T-helper 1 cell treated with Interleukin-12 subunit alpha and Interleukin-12 subunit beta and Interleukin-4 antibody, amounts not matched to agents 30 μg/mL and 1 μg/mL, for 36 hours (primary cell): ENCODE results near the gene BMP8B.
A peak's percentile ranks its signal among the peaks of the same experiment; 100 is the strongest.
"Not testable (repeated sequence)": the region's sequence is repeated elsewhere in the genome, so short reads cannot be mapped to it uniquely, and the experiment has no call there.

Experiments used
- H3K27ac Mint-ChIP-seq: one replicate; pipeline ENCODE4 v1.8.0; 2021; ENCODE audit warnings: mild to moderate bottlenecking, mixed read lengths
- H3K27me3 Mint-ChIP-seq: one replicate; pipeline ENCODE4 v1.8.0; 2021; ENCODE audit warnings: low read depth, mixed read lengths
- H3K36me3 Mint-ChIP-seq: one replicate; pipeline ENCODE4 v1.8.0; 2021; ENCODE audit warnings: low read depth, mixed read lengths
- H3K4me1 Mint-ChIP-seq: one replicate; pipeline ENCODE4 v1.8.0; 2021; ENCODE audit warnings: low read depth, mixed read lengths
- H3K4me3 Mint-ChIP-seq: one replicate; pipeline ENCODE4 v1.8.0; 2021; ENCODE audit warnings: mild to moderate bottlenecking, moderate library complexity, mixed read lengths
- H3K9me3 Mint-ChIP-seq: one replicate; pipeline ENCODE4 v1.8.0; 2021; ENCODE audit warnings: mixed read lengths

The BMP8B gene

GRCh38 chr1:39823450-39823849, 34.8 kb upstream of the BMP8B start:
- not testable (repeated sequence) for H3K36me3 Mint-ChIP-seq, H3K27ac Mint-ChIP-seq, H3K4me1 Mint-ChIP-seq, H3K9me3 Mint-ChIP-seq, H3K4me3 Mint-ChIP-seq, H3K27me3 Mint-ChIP-seq

GRCh38 chr1:39822146-39822545, 33.5 kb upstream of the BMP8B start:
- Mint-ChIP-seq H3K36me3 (no peaks in the 10 kb centered on the region), H3K27ac (no peak overlapping the region), H3K9me3 (no peaks in the 10 kb centered on the region), H3K27me3 (peaks cover 8% of the 10 kb centered on the region), H3K4me3 (no peak overlapping the region), H3K4me1 (peaks cover 5% of the 10 kb centered on the region)

DNA sequence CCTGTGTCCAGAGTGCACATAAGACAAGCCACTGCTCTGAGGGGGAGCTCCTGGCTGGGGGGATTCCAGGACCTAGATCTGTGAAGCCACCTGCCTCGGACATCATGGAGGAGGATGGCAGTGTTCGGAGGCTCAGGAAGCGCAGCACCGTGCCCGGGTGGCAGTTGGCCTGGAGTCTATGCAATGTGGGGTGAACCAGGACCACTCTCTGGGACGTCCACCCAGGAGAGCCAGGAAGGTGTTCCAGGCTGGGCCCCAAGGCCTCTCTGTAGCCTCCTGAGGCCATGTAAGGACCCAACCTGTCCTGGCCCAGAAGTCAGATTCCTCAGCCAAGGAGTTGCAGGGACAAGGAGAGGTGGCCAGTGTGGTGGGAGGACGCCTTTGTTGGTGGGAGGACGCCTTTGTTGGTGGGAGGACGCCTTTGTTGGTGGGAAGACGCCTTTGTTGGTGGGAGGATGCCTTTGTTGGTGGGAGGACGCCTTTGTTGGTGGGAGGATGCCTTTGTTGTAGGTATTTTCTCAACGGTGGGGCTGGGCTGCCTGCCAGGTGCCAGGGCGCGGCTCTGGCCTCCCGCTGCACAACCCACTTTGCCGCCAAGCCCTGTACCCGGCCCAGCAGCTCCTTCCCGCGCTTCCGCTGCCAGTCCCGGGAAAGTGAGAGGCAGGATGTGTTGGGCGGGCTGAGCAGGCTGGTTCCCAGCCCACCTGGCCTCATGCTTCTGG, 30.6 kb upstream of the BMP8B start:
- peaks cover 23% of the 10 kb centered on the region for H3K27me3 Mint-ChIP-seq
- H3K27ac Mint-ChIP-seq: no peak overlapping the region
- no peak overlapping the region for H3K4me3 Mint-ChIP-seq
- H3K36me3 Mint-ChIP-seq: no peaks in the 10 kb centered on the region
- peaks cover 7% of the 10 kb centered on the region for H3K4me1 Mint-ChIP-seq
- H3K9me3 Mint-ChIP-seq: no peaks in the 10 kb centered on the region

DNA sequence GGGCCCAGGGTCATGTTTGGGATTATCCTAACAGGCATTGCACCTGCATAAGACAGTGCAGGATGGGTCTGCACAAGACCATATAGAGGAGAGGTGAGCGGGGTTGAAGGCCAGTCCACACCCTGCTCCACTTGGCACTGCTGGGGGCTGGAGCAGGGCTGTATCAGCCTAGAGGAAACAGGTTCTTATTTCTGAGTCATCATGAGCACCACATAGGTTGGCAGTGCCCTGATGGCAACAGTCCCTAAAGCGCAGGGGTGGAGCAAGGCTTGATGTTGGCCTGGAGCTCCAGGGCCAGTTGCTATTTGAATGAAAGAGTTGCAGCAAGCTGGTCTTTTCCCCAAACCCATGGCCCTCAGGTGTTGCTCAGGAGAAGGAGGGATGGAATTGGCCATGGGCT, 29.8 kb upstream of the BMP8B start:
- no peak overlapping the region for H3K4me3 Mint-ChIP-seq
- H3K36me3 Mint-ChIP-seq: no peaks in the 10 kb centered on the region
- no peak overlapping the region for H3K27ac Mint-ChIP-seq
- peaks cover 7% of the 10 kb centered on the region for H3K4me1 Mint-ChIP-seq
- H3K27me3 Mint-ChIP-seq: peaks cover 23% of the 10 kb centered on the region
- H3K9me3 Mint-ChIP-seq: no peaks in the 10 kb centered on the region

- H3K9me3 Mint-ChIP-seq: not testable (repeated sequence)
These were observed 28.6 kb upstream of the BMP8B start for GRCh38 chr1:39817091-39817932.

DNA sequence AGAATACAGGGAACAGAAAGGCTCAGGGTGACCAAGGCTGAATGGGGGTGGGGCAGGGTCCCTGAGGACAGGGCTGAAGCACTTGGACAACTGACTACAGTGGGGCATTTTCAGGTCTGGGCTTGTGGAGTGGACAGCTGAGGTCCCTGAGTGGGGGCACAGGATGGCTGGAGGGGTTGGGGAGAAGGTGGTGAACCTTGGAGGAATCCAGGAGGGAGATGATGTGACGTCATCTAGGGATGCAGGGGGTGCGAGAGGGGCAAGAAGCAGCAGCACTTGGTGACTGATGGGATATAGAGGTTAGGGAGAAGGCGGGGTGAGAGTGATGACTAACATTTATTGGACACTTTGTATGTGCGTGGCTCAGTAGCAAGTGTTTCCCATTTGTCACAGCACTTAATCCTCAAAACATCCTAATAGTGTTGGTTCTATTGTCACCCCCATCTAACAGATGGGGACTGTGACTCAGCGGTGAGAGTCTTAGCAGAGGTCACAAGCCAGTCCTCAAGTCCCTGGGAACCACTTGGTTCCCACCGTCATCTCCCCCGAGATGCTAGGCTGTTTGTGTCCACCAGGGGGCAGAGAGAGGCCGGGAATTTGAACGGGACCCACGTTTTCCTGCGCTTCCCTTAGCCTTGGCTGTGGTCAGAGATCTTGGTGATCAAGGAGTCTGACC, 27.9 kb upstream of the BMP8B start:
- H3K4me3 Mint-ChIP-seq: peak overlapping the region; percentile 55
- no peak overlapping the region for H3K27ac Mint-ChIP-seq
- H3K27me3 Mint-ChIP-seq: peaks cover 16% of the 10 kb centered on the region
- no peaks in the 10 kb centered on the region for H3K9me3 Mint-ChIP-seq
- H3K36me3 Mint-ChIP-seq: no peaks in the 10 kb centered on the region
- peaks cover 7% of the 10 kb centered on the region for H3K4me1 Mint-ChIP-seq

More at GRCh38 chr1:39817091-39817932, 28.6 kb upstream of the BMP8B start:
- Mint-ChIP-seq H3K4me3 (peak overlapping the region; percentile 55), H3K27ac (peak overlapping the region; percentile 60), H3K27me3 (peaks cover 20% of the 10 kb centered on the region)
- not testable (repeated sequence) for H3K36me3 Mint-ChIP-seq, H3K4me1 Mint-ChIP-seq

DNA sequence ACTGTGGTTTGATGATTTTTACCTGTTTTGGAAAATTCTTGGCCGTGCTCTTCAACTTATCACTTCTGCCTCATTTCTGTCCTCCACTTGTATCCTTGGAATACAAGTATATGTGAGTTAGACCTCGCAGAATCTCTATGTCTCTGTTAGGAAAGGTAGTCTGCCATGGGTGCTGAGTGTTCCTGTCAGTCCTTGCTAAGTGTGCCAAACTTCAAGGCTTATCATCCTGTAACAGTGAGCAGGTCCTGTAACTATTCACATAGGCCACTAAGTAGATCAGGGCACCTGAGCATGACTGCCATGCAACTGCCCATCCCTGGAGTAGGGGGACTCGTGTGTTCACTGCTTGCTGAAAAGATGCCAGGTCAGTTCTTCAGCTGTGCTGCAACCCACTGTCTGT, 24.2 kb upstream of the BMP8B start:
- peaks cover 16% of the 10 kb centered on the region for H3K27me3 Mint-ChIP-seq
- H3K4me3 Mint-ChIP-seq: no peak overlapping the region
- H3K4me1 Mint-ChIP-seq: peaks cover 7% of the 10 kb centered on the region
- no peaks in the 10 kb centered on the region for H3K36me3 Mint-ChIP-seq
- no peak overlapping the region for H3K27ac Mint-ChIP-seq
- H3K9me3 Mint-ChIP-seq: no peaks in the 10 kb centered on the region

- Mint-ChIP-seq H3K4me1 (no peaks in the 10 kb centered on the region), H3K27ac (no peak overlapping the region), H3K27me3 (peaks cover 5% of the 10 kb centered on the region), H3K9me3 (no peaks in the 10 kb centered on the region), H3K4me3 (no peak overlapping the region), H3K36me3 (no peaks in the 10 kb centered on the region)
These were observed 20.3 kb upstream of the BMP8B start for GRCh38 chr1:39808784-39809517.

DNA sequence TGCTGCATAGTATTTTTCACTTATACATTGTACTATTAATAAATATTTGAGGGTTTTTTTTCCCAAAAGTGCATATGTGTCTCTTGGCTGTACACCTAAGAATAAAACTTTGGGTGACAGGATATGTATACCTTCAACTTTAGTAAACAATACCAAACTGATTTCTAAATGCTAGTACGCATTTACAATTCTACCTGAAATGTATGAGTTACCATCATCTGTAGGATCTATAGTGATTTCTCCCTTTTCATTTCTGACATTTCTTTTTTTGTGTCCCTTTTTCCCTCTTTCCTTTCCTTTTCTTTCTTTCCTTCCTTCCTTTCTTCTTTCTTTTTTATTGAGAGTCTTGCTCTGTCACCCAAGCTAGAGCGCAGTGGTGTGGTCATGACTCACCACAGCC, 16.7 kb upstream of the BMP8B start:
- H3K9me3 Mint-ChIP-seq: no peaks in the 10 kb centered on the region
- H3K4me1 Mint-ChIP-seq: no peaks in the 10 kb centered on the region
- no peak overlapping the region for H3K4me3 Mint-ChIP-seq
- peaks cover 5% of the 10 kb centered on the region for H3K27me3 Mint-ChIP-seq
- no peaks in the 10 kb centered on the region for H3K36me3 Mint-ChIP-seq
- H3K27ac Mint-ChIP-seq: no peak overlapping the region

GRCh38 chr1:39802496-39803260, 14.0 kb upstream of the BMP8B start:
- Mint-ChIP-seq H3K36me3 (no peaks in the 10 kb centered on the region), H3K9me3 (no peaks in the 10 kb centered on the region), H3K4me3 (no peak overlapping the region), H3K27ac (no peak overlapping the region), H3K4me1 (peaks cover 10% of the 10 kb centered on the region), H3K27me3 (peaks cover 5% of the 10 kb centered on the region)

- no peak overlapping the region for H3K27ac Mint-ChIP-seq
- H3K4me3 Mint-ChIP-seq: no peak overlapping the region
- H3K36me3 Mint-ChIP-seq: no peaks in the 10 kb centered on the region
- peaks cover 5% of the 10 kb centered on the region for H3K27me3 Mint-ChIP-seq
- H3K4me1 Mint-ChIP-seq: peaks cover 10% of the 10 kb centered on the region
- H3K9me3 Mint-ChIP-seq: no peaks in the 10 kb centered on the region
These were observed 11.8 kb upstream of the BMP8B start for GRCh38 chr1:39800471-39800835.

GRCh38 chr1:39799770-39800470, 11.3 kb upstream of the BMP8B start:
- Mint-ChIP-seq H3K4me1 (peaks cover 10% of the 10 kb centered on the region), H3K36me3 (no peaks in the 10 kb centered on the region), H3K27ac (peak overlapping the region; percentile 85), H3K9me3 (no peaks in the 10 kb centered on the region), H3K27me3 (peaks cover 2% of the 10 kb centered on the region), H3K4me3 (peak overlapping the region; percentile 53)
